ENCODE measurements around the gene SYT14. TPM values are rescaled to one million over a fixed set of nuclear protein-coding genes. Genes with fewer than 3 reads are reported as not detected.
A peak's percentile ranks its signal among the peaks of the same experiment; 100 is the strongest.

Gene SYT14
- total and polyA plus RNA-seq, 2 experiments from 2014 or later = 0.55 to 1.7 TPM

- no peaks in the 10 kb centered on the region for H3K9me3 ChIP-seq (ENCODE audit: low read depth)
- no peak overlapping the region for H2AFZ ChIP-seq
- DNase-seq = peak; percentile 54
- no peaks in the 10 kb centered on the region for H3K27me3 ChIP-seq (replicated peaks; ENCODE audit: insufficient read depth)
- TF ChIP-seq EZH2phosphoT487 (IDR thresholded peaks at IDR 0.05; ENCODE audit: insufficient read depth, low read depth) (no peak), EZH2 (IDR thresholded peaks at IDR 0.05; ENCODE audit: insufficient read depth, poor library complexity, severe bottlenecking) (no peak)
- H3K27ac ChIP-seq = no peak overlapping the region
- H3K9ac ChIP-seq = no peak overlapping the region
- H3F3A ChIP-seq (ENCODE audit: insufficient read depth) = no peaks in the 10 kb centered on the region
- no peaks in the 10 kb centered on the region for H3K36me3 ChIP-seq (ENCODE audit: low read depth)
- H3K4me3 ChIP-seq = no peak overlapping the region
- no peak overlapping the region for H3K4me2 ChIP-seq (ENCODE audit: unreplicated experiment)
- no peaks in the 10 kb centered on the region for H4K20me1 ChIP-seq (ENCODE audit: insufficient read depth)
- no peaks in the 10 kb centered on the region for H3K9me2 ChIP-seq (ENCODE audit: insufficient read depth)
- WGBS, 2 experiments (ENCODE audit: low coverage in 1 of 2, low lambda C conversion rate in 2 of 2, missing lambda C conversion rate in 2 of 2) = 68 to 74% methylated on average over 3 of the region's 3 CpGs
- in situ Hi-C loops (cut with MboI) = loop anchor here (5.0 kb wide), 1 partner anchor 173 kb away; no protein-coding TSS in a partner anchor
- H3K4me1 ChIP-seq (ENCODE audit: insufficient read depth) = no peaks in the 10 kb centered on the region
- H3K79me2 ChIP-seq (ENCODE audit: insufficient read depth) = no peaks in the 10 kb centered on the region
Measured at GRCh38 chr1:210144736-210145135, 206.7 kb downstream of the SYT14 start.

- DNase-seq = no peak
- Histone ChIP-seq H3F3A (ENCODE audit: insufficient read depth) (no peaks in the 10 kb centered on the region), H3K9me3 (ENCODE audit: low read depth) (no peaks in the 10 kb centered on the region), H4K20me1 (ENCODE audit: insufficient read depth) (no peaks in the 10 kb centered on the region), H3K36me3 (ENCODE audit: low read depth) (no peaks in the 10 kb centered on the region), H3K4me1 (ENCODE audit: insufficient read depth) (no peaks in the 10 kb centered on the region), H3K27me3 (replicated peaks; ENCODE audit: insufficient read depth) (no peaks in the 10 kb centered on the region), H3K9me2 (ENCODE audit: insufficient read depth) (no peaks in the 10 kb centered on the region), H3K9ac (no peak overlapping the region), H3K4me2 (ENCODE audit: unreplicated experiment) (no peak overlapping the region), H3K79me2 (ENCODE audit: insufficient read depth) (no peaks in the 10 kb centered on the region), H2AFZ (no peak overlapping the region), H3K4me3 (no peak overlapping the region), H3K27ac (no peak overlapping the region)
- TF ChIP-seq EZH2 (IDR thresholded peaks at IDR 0.05; ENCODE audit: insufficient read depth, poor library complexity, severe bottlenecking) = no peak
- no peak for TF ChIP-seq EZH2phosphoT487 (IDR thresholded peaks at IDR 0.05; ENCODE audit: insufficient read depth, low read depth)
- in situ Hi-C loops (cut with MboI) = no loop called here
- WGBS, 2 experiments (ENCODE audit: low coverage in 1 of 2, low lambda C conversion rate in 2 of 2, missing lambda C conversion rate in 2 of 2) = 67 to 81% methylated on average over 3 of the region's 3 CpGs
Measured at GRCh38 chr1:210151052-210151672, 213.1 kb downstream of the SYT14 start.

- no peaks in the 10 kb centered on the region for H3K9me3 ChIP-seq (ENCODE audit: low read depth)
Measured at GRCh38 chr1:210159211-210159610, 221.2 kb downstream of the SYT14 start.

GRCh38 chr1:210170220-210170619 lies 232.2 kb downstream of the SYT14 start:
- no peak overlapping the region for H3K27ac ChIP-seq
- no peak overlapping the region for H3K9ac ChIP-seq
- H3K36me3 ChIP-seq (ENCODE audit: low read depth) = no peaks in the 10 kb centered on the region
- H3K4me2 ChIP-seq (ENCODE audit: unreplicated experiment) = no peak overlapping the region
- no peaks in the 10 kb centered on the region for H3K4me1 ChIP-seq (ENCODE audit: insufficient read depth)
- no peaks in the 10 kb centered on the region for H3K27me3 ChIP-seq (replicated peaks; ENCODE audit: insufficient read depth)
- no peaks in the 10 kb centered on the region for H3K9me2 ChIP-seq (ENCODE audit: insufficient read depth)
- no peak overlapping the region for H2AFZ ChIP-seq
- H3F3A ChIP-seq (ENCODE audit: insufficient read depth) = no peaks in the 10 kb centered on the region
- no peak for DNase-seq
- H4K20me1 ChIP-seq (ENCODE audit: insufficient read depth) = no peaks in the 10 kb centered on the region
- in situ Hi-C loops (cut with MboI) = no loop called here
- WGBS, 2 experiments (ENCODE audit: low coverage in 1 of 2, low lambda C conversion rate in 2 of 2, missing lambda C conversion rate in 2 of 2) = 78 to 80% methylated on average over 7 of the region's 7 CpGs
- TF ChIP-seq EZH2phosphoT487 (IDR thresholded peaks at IDR 0.05; ENCODE audit: insufficient read depth, low read depth) (no peak), EZH2 (IDR thresholded peaks at IDR 0.05; ENCODE audit: insufficient read depth, poor library complexity, severe bottlenecking) (no peak)
- H3K4me3 ChIP-seq = no peak overlapping the region
- no peaks in the 10 kb centered on the region for H3K9me3 ChIP-seq (ENCODE audit: low read depth)
- H3K79me2 ChIP-seq (ENCODE audit: insufficient read depth) = no peaks in the 10 kb centered on the region

More at GRCh38 chr1:210159211-210159610, 221.2 kb downstream of the SYT14 start:
- Histone ChIP-seq H3K9ac (no peak overlapping the region), H3K27me3 (replicated peaks; ENCODE audit: insufficient read depth) (no peaks in the 10 kb centered on the region), H3K4me2 (ENCODE audit: unreplicated experiment) (no peak overlapping the region), H3K4me3 (no peak overlapping the region), H3K9me2 (ENCODE audit: insufficient read depth) (no peaks in the 10 kb centered on the region), H3K4me1 (ENCODE audit: insufficient read depth) (no peaks in the 10 kb centered on the region), H3K27ac (no peak overlapping the region), H3K36me3 (ENCODE audit: low read depth) (no peaks in the 10 kb centered on the region), H4K20me1 (ENCODE audit: insufficient read depth) (no peaks in the 10 kb centered on the region), H3F3A (ENCODE audit: insufficient read depth) (no peaks in the 10 kb centered on the region), H2AFZ (no peak overlapping the region), H3K79me2 (ENCODE audit: insufficient read depth) (no peaks in the 10 kb centered on the region)
- TF ChIP-seq EZH2 (IDR thresholded peaks at IDR 0.05; ENCODE audit: insufficient read depth, poor library complexity, severe bottlenecking) (no peak), EZH2phosphoT487 (IDR thresholded peaks at IDR 0.05; ENCODE audit: insufficient read depth, low read depth) (no peak)
- in situ Hi-C loops (cut with MboI) = no loop called here
- DNase-seq = no peak
- WGBS, 2 experiments (ENCODE audit: low coverage in 1 of 2, low lambda C conversion rate in 2 of 2, missing lambda C conversion rate in 2 of 2) = 0 to 7% methylated on average over 2 of the region's 2 CpGs

All from GM23248 (cell line).